ENCODE data around the gene WFDC1.
A peak's percentile ranks its signal among the peaks of the same experiment; 100 is the strongest.

WFDC1 gene

DNA sequence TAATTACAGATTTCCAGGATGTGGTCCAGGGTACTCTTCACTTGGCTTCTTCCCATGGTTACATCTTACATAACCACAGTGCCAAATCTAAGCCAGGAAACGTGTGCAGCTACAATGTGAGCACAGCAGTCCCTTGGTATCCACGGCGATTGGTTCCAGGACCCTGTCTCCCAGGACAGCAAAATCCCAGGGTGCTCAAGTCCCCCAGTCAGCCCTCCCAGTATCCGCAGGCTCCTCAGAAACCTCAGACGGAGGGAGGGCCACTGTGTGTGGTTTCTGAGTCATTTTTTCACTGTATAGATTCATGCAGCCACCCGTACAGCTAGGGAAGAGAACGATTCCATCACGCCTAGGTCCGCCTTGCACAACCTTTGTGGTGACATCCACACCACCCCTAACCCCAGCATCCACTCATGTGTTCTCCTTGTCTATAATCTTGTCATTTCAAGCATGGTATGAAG is 62.5 kb downstream of the WFDC1 start:
- peak; percentile 38 for DNase-seq

DNA sequence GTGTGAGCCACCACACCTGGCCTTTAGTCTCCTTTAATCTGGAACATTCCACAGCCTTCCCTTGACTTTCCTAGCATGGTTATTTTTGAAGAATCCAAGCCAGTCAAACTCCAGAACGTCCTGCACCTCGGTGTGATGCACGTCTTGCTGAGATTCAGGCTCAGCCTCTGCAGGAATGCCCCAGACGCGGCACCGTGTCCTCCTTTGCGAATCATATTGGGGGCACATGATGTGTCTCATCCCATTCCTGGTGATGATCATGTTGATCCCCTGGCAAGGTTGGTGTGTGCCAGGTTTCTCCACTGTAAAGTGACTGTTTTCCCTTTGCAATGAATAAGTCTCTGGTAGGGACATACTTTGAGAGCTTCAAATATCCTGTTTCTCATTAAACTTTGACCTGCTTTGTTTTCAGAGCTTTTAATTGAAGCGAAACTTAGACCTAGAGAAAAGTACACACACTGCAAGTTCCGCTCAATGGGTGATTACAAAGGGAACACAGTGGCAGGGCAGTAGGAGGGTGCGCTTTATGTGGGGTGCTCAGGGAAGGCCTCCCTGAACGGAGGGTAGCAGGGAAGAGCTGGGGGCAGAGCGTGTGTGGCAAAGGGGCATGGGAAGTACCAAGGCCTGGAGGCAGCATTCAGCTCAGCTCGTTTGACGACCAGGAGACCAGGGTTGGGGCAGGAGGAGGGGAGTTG is 64.1 kb downstream of the WFDC1 start:
- DNase-seq: no peak

DNA sequence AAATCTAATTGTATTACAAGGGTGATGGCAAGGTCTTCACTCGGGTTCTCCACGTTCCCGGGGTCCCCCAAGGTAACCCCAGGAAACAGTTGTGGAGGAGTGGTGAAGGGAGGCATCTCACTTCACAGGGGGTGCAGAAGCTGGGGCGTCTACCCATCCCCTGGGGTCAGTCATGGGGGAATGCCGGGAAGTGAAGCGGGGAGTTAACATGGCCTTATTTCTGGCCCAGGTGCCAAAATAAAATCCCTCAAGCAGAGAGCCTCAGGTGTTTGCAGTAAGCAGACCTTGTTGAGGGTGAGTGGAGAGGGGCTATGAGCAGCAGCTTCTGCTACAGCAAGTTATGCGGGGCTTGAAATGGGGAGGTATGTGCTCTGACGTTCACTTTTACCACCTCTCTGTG is 64.6 kb downstream of the WFDC1 start:
- DNase-seq: no peak

DNA sequence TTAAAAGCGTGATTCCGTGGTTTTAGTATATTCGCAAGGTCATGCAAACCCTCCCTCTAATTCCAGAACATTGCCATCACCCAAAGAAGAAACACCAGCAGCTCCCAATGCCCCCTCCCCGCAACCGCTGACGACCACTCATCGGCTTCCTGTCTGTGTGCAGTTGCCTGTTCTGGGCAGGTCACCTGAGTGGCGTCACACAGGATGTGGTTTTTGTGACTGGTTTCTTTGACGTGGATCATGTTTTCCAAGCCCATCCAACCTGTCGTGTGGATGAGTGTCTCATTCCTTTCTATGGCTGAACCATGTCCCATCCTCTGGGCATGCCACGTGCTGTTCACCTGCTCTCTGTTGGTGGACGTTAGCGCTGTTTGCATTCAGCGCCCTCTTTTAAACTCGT is 65.5 kb downstream of the WFDC1 start:
- no peak for DNase-seq

DNA sequence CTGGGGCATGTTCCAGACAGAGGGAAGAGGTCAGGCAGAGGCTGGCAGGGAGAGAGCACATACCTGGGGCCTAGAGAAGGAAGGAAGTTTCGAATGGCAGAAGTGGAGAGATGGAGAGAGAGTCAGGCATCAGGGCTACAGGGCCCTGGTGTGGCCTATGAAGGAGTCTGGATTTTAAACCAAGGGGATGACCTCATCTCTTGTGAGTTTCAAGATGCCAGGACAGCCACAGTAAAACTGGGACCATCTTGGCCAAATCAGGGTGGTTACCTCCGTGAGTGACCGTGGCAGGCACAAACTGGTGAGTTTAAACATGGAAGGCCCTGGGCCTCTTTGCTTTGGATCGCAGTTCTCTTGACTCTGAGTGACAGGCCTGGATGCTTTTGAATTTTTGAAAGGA is 66.1 kb downstream of the WFDC1 start:
- no peak for DNase-seq

DNA sequence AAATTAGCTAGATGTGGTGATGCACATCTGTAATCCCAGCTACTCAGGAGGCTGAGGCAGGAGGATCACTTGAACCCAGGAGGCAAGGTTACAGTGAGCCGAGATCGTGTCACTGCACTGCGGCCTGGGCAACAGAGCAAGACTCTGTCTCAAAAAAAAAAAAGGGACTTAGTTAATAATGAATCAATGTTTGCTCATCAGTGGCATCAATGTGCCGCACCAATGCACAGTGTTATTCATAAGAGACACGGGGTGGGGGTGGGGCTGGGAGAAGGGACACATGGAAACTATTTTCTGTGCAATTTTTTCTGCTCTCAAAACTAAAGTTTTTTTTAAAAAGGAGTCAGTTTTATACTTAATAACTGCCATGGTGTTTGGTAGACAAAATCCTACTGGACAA is 66.9 kb downstream of the WFDC1 start:
- no peak for DNase-seq

DNA sequence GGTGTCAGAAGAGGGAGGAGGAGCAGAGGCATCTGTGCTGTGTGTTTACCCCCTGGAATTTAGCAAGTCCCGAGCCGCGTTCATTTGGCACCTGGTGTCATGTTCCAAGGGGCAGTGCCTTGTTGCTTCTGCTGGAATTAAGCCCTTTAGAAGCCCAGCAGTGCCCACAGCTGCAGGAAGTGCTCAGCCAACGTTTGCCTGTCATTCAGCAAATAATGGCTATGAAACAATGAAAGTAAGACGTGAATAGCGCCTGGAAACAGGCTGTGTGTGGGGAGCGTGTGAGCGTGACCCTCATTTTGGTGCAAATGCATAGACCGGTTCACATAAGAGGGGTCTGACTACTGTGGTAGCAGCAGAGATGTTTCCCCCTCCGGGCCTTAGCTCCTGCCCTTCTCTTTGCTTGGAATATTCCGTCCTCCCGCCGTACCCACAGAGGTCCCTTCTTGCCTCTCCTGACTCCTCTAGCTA is 67.8 kb downstream of the WFDC1 start:
- DNase-seq: no peak

DNA sequence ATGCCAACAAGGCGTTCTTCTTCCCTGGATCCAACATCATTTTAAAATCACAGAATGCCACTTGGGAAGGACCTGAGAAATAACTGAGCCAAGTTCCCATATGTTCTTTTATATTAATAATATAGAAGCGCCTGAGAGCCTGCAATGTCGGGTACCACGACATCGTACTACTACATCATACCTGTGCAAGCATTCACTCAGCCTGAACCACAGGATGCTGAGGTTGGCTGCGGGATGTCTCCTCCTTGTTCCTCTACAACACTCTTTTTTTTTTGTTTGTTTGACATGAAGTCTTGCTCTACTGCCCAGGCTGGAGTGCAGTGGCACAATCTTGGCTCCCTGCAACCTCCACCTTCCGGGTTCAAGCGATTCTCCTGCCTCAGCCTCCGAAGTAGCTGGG is 71.5 kb downstream of the WFDC1 start:
- no peak for DNase-seq

DNA sequence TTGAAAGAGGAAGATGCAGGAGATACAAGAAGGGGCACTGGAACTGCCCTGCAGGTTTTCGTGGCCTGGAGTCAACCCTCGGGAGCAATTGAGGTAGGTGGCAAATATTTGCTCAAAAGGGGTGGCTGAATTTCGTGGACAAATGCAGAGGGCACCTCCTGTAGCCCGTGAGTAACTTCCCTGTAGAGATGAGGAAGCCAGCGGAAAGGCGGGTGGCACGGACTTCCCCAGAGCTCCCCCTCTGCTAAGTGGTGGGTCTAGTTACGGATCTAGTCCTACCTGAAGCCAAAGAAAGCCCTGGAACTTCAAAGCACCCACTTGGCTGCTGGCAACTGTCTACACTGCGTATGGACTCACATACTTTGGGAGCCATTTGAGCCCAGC is 72.6 kb downstream of the WFDC1 start:
- DNase-seq: no peak

DNA sequence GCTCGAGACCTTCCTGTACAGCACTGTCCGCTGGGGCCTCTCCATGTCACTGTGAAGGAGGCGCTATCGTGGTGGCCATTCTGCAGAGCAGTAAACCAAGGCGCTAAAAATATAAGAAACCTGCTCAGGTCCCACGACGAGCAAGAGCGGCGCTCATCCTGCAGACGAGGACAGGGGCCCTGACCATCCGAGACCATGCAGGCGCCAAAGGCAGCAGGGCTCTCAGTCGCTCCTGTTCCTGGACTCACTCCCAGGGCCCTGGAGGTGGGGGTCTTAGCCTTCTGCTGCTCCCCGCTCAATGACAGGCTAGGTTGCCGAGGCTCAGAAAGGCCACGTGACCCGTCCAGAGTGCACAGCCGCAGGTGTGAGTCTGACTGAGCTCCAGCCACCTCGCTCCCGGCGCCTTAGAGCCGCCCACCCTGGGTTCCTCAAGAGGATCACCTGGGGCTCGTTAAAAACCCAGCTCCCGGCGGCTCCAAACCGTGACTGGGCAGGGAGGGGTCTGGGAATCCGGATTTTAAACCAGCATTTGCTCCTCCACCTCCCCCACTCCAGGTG is 73.2 kb downstream of the WFDC1 start:
- DNase-seq: no peak

DNA sequence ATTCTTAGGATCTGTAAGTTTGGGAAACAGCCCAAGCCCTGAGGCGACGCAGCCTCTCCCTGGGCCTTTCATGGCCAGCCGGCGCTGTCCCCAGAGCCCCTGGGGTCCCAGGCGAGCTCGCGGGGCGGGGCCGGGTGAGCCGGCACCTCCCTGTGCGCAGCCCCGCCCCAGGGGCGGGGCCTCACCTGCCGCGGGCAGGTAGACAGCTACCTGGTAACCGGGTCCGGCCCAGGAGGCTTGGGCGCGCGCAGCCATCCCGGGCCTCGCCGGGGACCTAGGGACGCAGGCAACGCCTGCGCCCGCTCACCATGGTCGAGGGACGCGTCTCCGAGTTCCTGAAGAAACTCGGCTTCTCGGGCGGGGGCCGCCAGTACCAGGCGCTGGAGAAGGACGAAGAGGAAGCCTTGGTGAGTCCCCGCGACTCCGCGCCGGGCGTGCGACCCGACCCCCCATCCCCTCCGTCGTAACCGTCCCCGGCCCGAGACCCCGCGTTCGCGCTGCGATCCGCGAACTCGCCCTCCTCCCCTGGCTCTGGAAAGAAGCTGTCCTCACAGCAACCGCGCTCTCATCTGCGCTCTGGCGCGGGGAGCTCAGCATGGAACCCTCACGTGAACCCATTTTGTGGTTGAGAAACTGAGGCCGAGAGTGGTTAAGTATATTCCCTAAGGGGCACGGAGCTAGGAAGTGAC is 73.8 kb downstream of the WFDC1 start, which contains the start of gene ATP2C2:
Gene ATP2C2, plus strand, starts transcription at position 231 of the 689 bp plus-strand sequence. Its CDS starts 78 bp downstream, at position 309.
- no peak for DNase-seq

DNA sequence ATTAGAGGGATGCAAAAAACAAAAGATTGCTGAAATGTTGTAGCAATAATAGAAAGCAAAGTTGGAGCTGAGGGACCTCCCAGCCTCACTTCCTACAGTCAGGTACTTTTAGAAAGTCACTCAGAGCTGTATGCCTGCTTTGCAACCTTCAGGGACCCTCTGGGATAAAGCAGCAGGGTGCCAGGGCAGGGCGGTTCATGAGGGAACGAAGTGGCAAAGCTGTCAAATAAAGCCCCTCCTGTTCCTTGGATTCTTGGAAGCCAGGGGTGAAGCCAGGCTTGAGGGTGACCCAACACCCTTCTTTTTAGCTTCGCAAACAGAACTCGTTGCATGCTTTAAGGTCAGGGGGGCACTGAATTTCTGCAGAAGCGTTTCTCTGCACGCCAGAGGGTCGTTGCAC is 74.4 kb downstream of the WFDC1 start:
- DNase-seq: no peak

DNA sequence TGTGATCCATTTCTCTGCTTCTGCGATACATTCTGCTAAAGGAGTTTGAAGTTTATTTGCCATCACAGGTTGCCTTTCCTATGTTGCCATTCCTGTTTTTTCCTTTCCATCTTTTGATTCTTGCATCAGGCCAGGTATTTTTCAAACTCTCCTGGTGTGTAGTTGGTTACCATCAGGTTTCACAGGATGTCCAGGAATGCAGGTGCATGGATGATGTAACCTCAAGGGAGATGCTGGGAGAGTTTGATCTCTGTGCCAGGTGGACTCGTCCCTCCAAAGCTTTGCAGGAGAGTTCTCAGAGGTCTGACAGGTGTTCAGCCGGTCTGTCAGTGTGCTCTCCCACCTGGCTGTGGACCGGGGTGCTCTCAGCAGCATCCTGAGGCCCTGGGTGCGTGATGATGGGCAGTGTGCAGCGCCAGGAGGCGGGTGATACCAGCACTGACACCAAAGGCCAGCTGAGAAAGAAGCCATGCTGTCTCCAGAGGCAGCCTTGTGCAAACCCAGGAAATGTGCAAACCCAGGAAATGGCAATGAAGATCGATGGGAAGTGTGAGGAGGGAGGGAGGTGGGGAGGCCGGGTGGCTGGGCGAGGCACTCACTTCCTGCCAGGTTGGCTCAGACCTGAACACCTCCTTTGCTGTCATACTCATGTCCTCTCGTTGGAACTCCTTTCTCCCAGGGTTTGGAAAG is 75.4 kb downstream of the WFDC1 start:
- DNase-seq: no peak

DNA sequence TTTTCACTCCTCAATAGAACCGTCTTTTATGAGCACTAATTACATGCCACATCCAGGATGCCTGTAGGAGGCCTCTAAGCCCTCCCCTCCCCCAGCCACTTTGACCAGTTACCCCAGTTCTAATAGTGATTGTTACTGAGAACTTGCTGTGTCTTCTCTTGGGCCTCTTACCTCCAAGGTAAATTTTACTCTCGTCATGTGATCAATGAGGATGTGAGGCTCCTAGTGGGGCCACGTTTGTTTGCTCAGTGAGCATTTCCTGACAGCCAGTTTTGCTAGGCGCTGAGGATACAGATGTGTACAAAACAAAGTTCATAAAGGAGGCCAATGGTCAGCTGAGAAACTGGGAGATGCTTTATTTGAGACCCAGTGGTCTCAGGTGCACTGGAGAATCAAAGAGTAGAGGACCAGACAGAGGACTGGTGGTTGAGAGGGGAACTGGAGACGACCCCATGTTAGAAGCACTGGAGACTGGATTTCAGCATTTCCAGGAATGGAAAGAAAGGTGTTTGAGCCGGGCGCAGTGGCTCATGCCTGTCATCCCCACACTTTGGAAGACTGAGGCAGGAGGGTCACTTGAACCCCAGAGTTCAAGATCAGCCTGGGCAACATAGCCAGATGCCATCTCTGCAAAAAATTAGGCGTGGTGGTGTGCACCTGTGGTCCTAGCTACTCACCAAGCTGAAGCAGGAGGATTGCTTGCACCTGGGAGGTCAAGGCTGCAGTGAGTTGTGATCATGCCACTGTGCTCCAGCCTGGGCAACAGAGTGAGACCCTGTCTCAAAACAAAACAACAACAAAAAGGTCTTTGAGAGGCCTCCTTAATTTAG is 76.3 kb downstream of the WFDC1 start:
- DNase-seq: no peak

DNA sequence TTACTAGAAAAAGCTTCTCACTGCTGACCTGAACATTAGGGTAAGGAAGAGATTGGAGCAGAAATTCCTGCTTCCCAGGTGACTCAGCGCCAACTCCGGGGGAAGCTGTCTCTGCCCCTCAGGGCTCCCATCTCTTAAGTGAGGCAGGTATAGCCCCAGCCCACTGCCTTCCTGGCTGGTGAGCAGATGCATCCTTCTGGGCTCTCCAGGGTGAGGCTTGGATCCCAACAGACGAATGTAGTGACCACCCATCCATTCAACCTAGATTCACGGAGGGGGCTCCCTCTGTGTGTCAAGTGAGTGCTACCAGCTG is 76.8 kb downstream of the WFDC1 start:
- no peak for DNase-seq

DNA sequence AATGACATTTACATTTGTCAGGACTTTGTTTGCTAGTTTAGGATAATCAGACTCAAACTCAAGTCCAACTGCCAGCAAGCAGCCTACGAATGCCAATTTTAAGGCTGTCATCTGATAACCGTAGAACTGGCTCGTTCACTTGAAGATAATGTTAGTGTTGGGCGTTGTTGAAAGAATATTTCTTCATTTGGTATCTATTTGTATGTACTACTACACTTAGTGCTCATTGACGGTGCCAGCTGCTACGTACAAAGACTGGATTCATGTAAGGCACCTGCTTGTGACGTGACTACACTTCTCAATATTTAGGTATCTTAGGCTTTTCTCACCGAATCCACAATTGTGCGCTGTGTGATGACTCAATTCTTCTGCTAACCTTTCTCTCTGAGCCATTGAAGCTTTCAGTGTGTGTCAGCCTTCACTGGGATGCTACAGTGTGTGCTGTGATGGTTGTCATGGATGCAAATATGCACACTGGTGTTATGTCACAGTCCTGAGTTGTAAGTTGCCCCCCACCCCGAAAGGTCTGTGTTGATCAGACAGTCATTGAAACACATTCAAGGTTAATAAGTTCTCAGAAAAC is 79.3 kb downstream of the WFDC1 start:
- no peak for DNase-seq

DNA sequence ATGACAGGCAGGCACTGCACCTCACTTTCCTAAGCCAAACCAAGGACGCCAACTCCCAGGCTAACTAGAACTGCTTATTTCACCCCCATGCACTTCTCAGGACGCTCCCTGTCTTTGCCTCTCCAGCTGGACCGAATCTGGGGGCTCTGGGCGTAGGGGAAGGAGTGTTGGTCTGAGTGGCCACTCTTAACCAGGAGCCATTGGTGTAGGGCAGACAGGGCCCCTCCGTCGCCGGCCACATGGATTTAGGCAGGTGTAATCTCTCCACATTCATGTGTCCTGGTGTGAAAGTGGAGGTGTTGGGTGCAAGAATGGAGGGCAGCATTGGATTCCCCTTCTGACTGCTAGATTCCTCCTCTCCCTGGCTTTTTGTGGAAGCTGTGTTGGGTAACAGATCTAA is 83.4 kb downstream of the WFDC1 start:
- no peak for DNase-seq

DNA sequence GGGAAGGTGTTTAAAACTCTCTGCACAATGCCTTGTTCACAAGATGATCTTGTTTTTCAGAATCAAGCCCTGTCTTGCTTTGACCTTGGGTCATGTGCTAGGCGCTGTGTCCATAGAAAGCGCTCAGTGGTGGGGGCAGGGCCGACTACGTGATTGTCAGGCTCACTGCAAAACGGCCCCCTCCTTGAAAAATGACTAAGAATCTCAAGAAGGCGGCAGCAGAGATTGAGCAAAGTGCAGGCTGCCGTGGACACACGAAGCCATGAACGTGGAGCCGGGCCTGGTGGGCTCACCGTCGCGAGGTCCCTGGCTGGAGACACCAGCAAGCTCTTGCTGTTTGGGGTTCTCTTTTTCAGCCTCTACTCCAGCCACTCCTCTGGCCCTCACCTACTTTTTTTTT is 83.9 kb downstream of the WFDC1 start:
- no peak for DNase-seq

DNA sequence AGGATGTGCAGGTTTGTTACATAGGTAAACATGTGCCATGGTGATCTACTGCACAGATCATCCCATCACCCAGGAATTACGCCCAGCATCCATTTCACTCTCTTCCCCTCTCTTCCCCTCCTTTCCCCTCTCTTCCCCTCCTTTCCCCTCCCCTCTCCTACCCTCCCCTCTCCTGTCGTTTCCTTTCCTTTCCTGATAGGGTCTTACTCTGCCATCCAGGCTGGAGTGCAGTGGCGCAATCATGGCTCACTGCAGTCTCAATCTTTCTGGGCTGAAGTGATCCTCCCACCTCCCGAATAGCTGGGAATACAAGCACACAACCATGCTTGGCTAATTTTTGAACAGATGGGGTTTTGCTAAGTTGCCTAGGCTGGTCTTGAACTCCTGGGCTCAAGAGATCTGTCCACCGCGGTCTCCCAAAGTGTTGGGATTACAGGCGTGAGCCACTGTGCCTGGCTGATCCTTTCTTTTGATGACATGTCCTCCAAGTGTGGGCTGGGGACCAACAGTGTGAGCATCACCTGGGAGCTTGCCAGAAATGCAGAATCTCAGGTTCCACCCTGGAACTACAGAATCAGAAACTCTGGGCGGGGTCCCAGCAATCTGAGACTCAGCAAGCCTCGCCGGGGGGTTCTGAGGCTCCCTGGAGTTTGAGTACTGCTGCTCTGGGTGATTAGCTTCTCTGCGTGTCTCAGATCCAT is 84.5 kb downstream of the WFDC1 start:
- DNase-seq: no peak

Data from fibroblast of skin of right quadriceps (primary cell).